Spleen (tissue), 7 donors: ENCODE measurements around the gene SEC16A.

ENCODE experiments used
- POLR2A ChIP-seq, 3 donors: fragments of 450-650 bp; IDR thresholded peaks; one replicate each; pipeline ENCODE4 v1.5.1; 2017; ENCODE audit warnings: antibody characterized with exemption in 3 of 3, mild to moderate bottlenecking in 1 of 3
- POLR2AphosphoS5 ChIP-seq, 3 donors: sonication (generic); formaldehyde crosslinking; IDR thresholded peaks; one replicate each; pipeline ENCODE4 v1.5.1; 2017; ENCODE audit warnings: antibody characterized with exemption in 3 of 3
- TF ChIP-seq, protein P1 (sequence below), 11 experiments: fragments of 200-600 bp in 7 of 11; fragments of 450-650 bp in 4 of 11; sonication (generic) in 4 of 11; IDR thresholded peaks in 8 of 11; conservative IDR thresholded peaks in 3 of 11; 1 replicate in 7 of 11; 2 replicates in 4 of 11; pipeline versions ENCODE4 v1.4.0 to v1.8.0; 2016 to 2021; ENCODE audit warnings: antibody characterized with exemption in 11 of 11, inconsistent platforms in 4 of 11, mild to moderate bottlenecking in 1 of 11
- donor health status: DM: no; HTN: no; CAD: no; lungs with moderate emphysema.
- donor health status: DM: no; HTN: no; CAD: no.
- donor health status: DM: no; HTN: no; CAD: no.

DNA sequence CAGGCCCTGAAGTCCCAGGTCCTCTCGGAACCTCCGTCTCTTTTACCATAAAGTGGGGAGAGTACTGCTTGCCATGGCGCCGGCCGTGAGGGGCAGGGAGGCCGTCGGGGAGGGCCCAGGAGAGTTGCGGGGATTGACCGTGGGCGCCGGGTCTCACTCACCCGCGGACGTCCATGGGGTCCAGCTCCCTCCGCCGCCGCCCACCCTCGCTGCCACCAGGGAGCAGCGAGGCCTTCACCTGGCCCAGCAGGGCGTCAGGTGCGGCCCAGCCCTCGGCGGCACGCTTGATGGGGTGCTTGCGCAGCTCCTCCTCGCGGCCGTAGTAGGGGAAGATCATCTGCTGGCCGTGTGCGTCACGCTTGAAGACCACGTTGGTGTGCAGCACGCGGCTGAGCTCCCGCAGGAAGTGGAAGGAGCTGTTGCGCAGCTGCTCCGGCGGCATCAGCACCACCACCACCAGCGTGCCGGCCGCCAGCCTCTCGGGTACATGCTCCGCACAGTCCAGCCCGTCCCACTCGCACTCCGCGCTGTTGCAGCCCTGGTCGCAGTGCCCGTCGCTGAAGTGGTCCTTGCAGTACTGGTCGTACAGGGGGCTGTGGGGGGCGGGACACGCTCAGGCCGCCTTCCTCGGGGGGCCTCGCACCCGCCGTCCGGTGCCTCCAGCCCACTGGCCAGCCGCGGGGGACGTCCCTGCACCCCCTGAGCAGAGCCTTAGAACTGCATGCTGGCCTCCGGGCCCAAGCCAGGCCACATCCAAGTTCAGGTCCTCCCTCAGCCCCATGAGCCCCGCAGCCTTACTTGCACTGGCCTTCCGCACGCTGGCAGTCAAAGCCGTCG, 21.9 kb upstream of the SEC16A start:
- TF ChIP-seq, protein P1, sequence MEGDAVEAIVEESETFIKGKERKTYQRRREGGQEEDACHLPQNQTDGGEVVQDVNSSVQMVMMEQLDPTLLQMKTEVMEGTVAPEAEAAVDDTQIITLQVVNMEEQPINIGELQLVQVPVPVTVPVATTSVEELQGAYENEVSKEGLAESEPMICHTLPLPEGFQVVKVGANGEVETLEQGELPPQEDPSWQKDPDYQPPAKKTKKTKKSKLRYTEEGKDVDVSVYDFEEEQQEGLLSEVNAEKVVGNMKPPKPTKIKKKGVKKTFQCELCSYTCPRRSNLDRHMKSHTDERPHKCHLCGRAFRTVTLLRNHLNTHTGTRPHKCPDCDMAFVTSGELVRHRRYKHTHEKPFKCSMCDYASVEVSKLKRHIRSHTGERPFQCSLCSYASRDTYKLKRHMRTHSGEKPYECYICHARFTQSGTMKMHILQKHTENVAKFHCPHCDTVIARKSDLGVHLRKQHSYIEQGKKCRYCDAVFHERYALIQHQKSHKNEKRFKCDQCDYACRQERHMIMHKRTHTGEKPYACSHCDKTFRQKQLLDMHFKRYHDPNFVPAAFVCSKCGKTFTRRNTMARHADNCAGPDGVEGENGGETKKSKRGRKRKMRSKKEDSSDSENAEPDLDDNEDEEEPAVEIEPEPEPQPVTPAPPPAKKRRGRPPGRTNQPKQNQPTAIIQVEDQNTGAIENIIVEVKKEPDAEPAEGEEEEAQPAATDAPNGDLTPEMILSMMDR (IDR thresholded peaks at IDR 0.05 in 8 of 11, conservative IDR thresholded peaks at IDR 0.05 in 3 of 11): no peak
- TF ChIP-seq POLR2A (IDR thresholded peaks at IDR 0.05) (no peak), POLR2AphosphoS5 (IDR thresholded peaks at IDR 0.05) (peak in 1 of 3 donors; percentile 56)
